Left ventricle myocardium inferior (tissue), 1 donor: ENCODE measurements around the gene CCDC78. TPM values are rescaled to one million over a fixed set of nuclear protein-coding genes. Genes with fewer than 3 reads are reported as not detected.

Source experiments
- DNase-seq: peaks from one replicate; pipeline ENCODE4 v3.0.0-alpha.2; 2020
- H3K27ac ChIP-seq: fragments of 200-600 bp; replicated peaks from 2 replicates; pipeline ENCODE4 v1.8.0; 2021
- H3K27me3 ChIP-seq: fragments of 200-600 bp; 2 replicates; pipeline ENCODE4 v1.8.0; 2021; ENCODE audit warnings: low read depth
- H3K36me3 ChIP-seq: fragments of 200-600 bp; 2 replicates; pipeline ENCODE4 v1.8.0; 2021
- H3K4me1 ChIP-seq: fragments of 200-600 bp; 2 replicates; pipeline ENCODE4 v1.8.0; 2021
- H3K4me3 ChIP-seq: fragments of 200-600 bp; 2 replicates; pipeline ENCODE4 v1.8.0; 2021; ENCODE audit warnings: mild to moderate bottlenecking, moderate library complexity
- H3K9me3 ChIP-seq: fragments of 200-600 bp; replicated peaks from 2 replicates; pipeline ENCODE4 v1.8.0; 2021
- intact Hi-C: fragments of 100-400 bp; cut with micrococcal nuclease; formaldehyde crosslinking; loops from one replicate; pipeline ENCODE4 v1.11.0; 2022
- total RNA-seq: library from RNA; stranded (reverse); fragmentation: NEBNext Ultra II Directional; extraction: Animal tissue kit (Norgen Biotek cat#: 25700); gene quantifications from one replicate; pipeline ENCODE4 v1.2.1, GENCODE V29; 2021
- TF ChIP-seq, protein P1 (sequence below): fragments of 200-600 bp; IDR thresholded peaks from 2 replicates; pipeline ENCODE4 v1.8.0; 2021; ENCODE audit warnings: antibody characterized with exemption, mild to moderate bottlenecking, borderline replicate concordance
- donor health status: DM: no; HTN: yes; CAD: no; lungs with severe emphysema.

CCDC78 gene
- total RNA-seq, 1 donor from 2014 or later = 0.49 TPM

DNA sequence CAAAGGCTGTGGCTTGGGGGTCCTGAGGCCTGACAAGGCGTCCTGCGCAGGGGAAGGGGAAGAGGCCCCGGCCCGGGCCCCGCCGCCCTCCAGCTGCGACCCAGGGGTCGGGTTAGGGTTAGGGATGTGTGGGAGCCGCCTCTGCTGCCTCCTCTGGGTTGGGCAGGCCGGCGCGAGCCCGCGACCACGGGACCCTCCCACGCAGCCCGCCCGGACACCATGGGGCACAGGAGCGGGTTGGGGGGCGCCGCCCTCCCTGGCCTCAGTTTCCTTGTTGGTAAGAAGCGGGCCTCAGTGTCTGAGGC, 14.2 kb upstream of the CCDC78 start:
- TF ChIP-seq, protein P1, sequence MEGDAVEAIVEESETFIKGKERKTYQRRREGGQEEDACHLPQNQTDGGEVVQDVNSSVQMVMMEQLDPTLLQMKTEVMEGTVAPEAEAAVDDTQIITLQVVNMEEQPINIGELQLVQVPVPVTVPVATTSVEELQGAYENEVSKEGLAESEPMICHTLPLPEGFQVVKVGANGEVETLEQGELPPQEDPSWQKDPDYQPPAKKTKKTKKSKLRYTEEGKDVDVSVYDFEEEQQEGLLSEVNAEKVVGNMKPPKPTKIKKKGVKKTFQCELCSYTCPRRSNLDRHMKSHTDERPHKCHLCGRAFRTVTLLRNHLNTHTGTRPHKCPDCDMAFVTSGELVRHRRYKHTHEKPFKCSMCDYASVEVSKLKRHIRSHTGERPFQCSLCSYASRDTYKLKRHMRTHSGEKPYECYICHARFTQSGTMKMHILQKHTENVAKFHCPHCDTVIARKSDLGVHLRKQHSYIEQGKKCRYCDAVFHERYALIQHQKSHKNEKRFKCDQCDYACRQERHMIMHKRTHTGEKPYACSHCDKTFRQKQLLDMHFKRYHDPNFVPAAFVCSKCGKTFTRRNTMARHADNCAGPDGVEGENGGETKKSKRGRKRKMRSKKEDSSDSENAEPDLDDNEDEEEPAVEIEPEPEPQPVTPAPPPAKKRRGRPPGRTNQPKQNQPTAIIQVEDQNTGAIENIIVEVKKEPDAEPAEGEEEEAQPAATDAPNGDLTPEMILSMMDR = no peak
- DNase-seq = no peak
- H3K27ac ChIP-seq = peak overlapping the region; percentile 84
- H3K4me1 ChIP-seq = peaks cover 21% of the 10 kb centered on the region
- no peaks in the 10 kb centered on the region for H3K9me3 ChIP-seq
- intact Hi-C loops = no loop called here
- H3K27me3 ChIP-seq = peaks cover 36% of the 10 kb centered on the region
- H3K4me3 ChIP-seq = peak overlapping the region; percentile 100
- H3K36me3 ChIP-seq = peaks cover 34% of the 10 kb centered on the region

DNA sequence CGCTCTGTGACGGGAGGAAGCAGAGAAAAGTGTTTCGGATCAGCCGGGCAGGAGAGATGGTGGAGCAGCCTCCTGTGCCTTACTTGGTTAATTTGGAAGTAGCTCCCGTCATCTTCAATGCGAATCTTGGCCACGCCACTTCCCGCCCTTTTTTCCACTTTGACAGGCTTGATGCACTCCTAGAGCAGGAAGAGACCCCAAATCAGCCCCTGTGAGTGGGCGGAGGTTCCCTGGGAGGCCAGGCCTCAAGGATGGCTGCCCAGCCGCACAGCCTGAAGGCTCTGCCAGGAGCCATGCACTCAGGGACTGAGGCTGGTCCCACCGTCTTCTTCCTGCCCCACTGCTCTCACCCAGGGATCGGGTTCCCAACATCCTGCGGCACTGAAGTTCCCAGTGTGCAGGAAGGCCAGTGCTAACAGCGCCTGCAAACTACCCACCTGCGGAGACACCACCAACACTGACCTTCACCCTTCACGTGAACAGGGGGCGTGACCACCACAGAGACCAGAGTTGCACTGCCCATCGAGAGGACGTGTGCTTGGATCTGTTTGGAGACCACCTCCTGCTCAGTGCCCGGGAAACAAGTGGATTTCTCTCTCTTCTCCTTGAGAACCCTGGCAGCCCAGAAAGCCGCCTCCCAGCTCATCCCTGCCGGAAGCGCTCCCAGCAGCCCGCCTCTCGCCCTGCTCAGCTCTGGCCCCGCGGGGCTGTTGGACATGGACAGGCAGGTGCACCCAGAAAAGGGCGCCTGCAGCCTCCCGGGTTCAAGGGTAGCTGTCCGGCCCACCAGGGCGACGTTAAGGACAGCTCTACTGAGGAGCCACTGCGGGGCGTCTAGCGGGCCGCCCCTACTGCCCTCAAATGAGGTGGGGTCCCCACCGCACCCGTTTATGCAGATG, 13.6 kb upstream of the CCDC78 start:
- peaks cover 21% of the 10 kb centered on the region for H3K4me1 ChIP-seq
- H3K4me3 ChIP-seq = peak overlapping the region; percentile 100
- no peak for DNase-seq
- H3K36me3 ChIP-seq = peaks cover 40% of the 10 kb centered on the region
- intact Hi-C loops = no loop called here
- H3K27me3 ChIP-seq = peaks cover 30% of the 10 kb centered on the region
- H3K27ac ChIP-seq = peak overlapping the region; percentile 84
- TF ChIP-seq, protein P1 = no peak
- H3K9me3 ChIP-seq = no peaks in the 10 kb centered on the region

DNA sequence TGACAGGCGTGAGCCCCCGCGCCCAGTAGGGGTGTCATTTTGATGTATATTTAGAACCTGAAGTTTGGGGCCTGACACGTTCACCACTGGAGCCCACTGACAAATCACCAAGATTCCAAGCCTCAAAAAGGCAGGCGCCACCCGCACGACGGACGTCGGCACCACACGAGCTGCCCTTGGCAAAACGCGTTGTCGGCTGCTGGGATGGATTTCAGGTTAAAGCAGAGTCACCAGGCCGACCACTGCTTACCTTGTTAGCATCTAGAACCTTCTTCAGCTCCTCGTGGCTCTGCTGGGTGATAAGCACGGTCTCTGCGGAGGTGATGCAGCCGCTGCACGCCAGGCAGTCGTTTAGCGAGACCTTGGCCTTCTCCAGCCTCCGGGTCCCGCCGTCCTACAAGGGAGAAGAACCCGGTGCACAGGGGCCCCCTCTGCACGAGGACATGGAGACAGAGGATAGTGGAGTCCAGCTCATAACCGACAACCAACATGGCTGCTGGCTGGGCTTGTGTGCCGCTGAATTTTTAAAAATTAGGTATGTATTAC, 10.8 kb upstream of the CCDC78 start:
- intact Hi-C loops = no loop called here
- Histone ChIP-seq H3K4me3 (no peak overlapping the region), H3K9me3 (no peaks in the 10 kb centered on the region), H3K36me3 (peaks cover 68% of the 10 kb centered on the region), H3K27me3 (peaks cover 3% of the 10 kb centered on the region), H3K4me1 (peaks cover 21% of the 10 kb centered on the region), H3K27ac (no peak overlapping the region)
- DNase-seq = no peak
- TF ChIP-seq, protein P1 = no peak

DNA sequence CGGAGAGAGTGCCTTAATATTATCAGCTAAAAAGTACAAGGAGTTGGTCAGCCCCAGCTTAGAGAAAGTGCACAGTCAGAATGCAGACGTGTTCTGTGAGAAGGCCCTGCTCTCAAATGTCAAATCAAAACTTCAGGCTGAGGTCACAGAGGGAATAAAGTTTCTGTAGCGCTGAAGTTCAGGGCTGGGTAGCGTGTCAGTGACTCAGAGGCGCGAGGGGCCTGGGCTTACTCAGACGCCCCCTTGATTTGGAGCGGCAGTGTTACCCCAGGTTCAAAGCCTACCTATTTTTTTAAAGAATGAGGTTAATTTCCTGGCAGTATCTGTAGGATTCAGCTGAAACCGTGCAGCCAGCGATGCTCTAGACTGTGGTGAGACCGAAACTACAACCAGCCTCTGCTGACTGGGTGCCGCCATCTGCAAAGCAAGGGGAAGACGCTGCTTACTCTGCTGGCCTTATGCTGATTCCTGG, 9.8 kb upstream of the CCDC78 start:
- no peaks in the 10 kb centered on the region for H3K9me3 ChIP-seq
- no peak overlapping the region for H3K27ac ChIP-seq
- H3K4me1 ChIP-seq = peaks cover 17% of the 10 kb centered on the region
- peaks cover 72% of the 10 kb centered on the region for H3K36me3 ChIP-seq
- intact Hi-C loops = no loop called here
- H3K27me3 ChIP-seq = no peaks in the 10 kb centered on the region
- TF ChIP-seq, protein P1 = no peak
- no peak for DNase-seq
- no peak overlapping the region for H3K4me3 ChIP-seq

DNA sequence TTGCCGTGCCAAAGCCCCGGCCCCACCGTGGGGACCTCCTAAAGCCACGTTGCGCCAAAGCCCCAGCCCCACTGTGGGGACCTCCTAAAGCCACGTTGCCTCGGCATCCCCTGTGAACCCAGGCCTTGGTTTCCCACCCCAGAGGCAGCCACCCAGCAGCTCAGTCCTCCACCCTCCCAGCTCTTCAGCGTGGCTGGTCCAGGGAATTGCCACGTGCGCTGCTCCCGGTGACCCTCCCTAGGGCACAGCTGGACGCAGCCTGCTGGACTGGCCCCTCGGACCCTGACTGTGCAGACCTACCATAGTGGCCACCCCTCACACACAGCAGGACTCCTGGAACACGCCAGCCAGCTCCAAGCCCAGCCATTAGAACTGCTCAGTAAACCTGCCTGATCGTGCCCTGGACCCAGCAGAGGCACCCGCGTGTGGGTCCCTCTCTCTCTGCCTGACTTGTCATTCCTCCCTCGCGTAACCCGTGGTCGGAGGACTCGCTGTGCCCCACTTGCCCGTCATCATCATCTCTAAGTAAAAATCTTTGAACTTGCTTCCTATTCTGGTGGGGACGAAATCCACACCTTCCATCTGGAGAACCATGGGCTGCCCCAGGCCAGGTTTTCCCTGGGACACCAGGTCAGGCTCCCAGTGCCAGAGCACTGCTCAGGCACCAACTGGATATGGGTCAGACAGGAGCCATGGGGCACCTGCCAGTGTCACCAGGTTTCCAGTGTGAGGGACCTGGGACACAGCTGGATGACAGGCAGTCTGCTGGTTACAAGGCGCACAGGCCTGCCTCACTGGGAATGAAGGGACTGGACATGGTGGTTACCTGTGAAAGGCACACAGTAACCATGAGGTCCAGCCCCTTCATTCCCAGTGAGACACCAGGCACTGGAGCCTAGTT, 9.0 kb upstream of the CCDC78 start:
- Histone ChIP-seq H3K9me3 (no peaks in the 10 kb centered on the region), H3K36me3 (peaks cover 76% of the 10 kb centered on the region), H3K4me1 (peaks cover 10% of the 10 kb centered on the region), H3K27me3 (no peaks in the 10 kb centered on the region), H3K4me3 (no peak overlapping the region), H3K27ac (no peak overlapping the region)
- intact Hi-C loops = no loop called here
- no peak for DNase-seq
- TF ChIP-seq, protein P1 = no peak
